GM12891 (cell line): ENCODE results near the gene PLEKHG5.

Experiments used
- POLR2A ChIP-seq: IDR thresholded peaks from 2 replicates; pipeline ENCODE4 v1.6.1; 2011; ENCODE audit warnings: low read depth, low read length, control low read depth
- TAF1 ChIP-seq: IDR thresholded peaks from 2 replicates; pipeline ENCODE4 v1.6.1; 2011; ENCODE audit warnings: low read depth, low read length, control low read depth

- TF ChIP-seq POLR2A (no peak), TAF1 (no peak)
These were observed 7.2 kb upstream of the PLEKHG5 start for GRCh38 chr1:6498576-6499111.
